ENCODE results near the gene PGLYRP4.

PGLYRP4 gene

GRCh38 chr1:153339802-153340201, 8.8 kb downstream of the PGLYRP4 start:
- Histone ChIP-seq H3K4me3 (replicated peaks; ENCODE audit: low read depth, low read length) (no peak overlapping the region), H3K27me3 (replicated peaks; ENCODE audit: control insufficient read depth, insufficient read depth, low read length) (no peaks in the 10 kb centered on the region), H3K36me3 (ENCODE audit: control insufficient read depth, insufficient read depth, low read length) (no peaks in the 10 kb centered on the region; the same call in 1 of the 2 replicates)
- no peak for DNase-seq (ENCODE audit: extremely low read depth, insufficient read length)
- TF ChIP-seq, protein P1, sequence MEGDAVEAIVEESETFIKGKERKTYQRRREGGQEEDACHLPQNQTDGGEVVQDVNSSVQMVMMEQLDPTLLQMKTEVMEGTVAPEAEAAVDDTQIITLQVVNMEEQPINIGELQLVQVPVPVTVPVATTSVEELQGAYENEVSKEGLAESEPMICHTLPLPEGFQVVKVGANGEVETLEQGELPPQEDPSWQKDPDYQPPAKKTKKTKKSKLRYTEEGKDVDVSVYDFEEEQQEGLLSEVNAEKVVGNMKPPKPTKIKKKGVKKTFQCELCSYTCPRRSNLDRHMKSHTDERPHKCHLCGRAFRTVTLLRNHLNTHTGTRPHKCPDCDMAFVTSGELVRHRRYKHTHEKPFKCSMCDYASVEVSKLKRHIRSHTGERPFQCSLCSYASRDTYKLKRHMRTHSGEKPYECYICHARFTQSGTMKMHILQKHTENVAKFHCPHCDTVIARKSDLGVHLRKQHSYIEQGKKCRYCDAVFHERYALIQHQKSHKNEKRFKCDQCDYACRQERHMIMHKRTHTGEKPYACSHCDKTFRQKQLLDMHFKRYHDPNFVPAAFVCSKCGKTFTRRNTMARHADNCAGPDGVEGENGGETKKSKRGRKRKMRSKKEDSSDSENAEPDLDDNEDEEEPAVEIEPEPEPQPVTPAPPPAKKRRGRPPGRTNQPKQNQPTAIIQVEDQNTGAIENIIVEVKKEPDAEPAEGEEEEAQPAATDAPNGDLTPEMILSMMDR (IDR thresholded peaks at IDR 0.05; ENCODE audit: insufficient read depth, low read length, poor library complexity, severe bottlenecking): no peak

GRCh38 chr1:153337980-153338853, 10.4 kb downstream of the PGLYRP4 start:
- H3K4me3 ChIP-seq (replicated peaks; ENCODE audit: low read depth, low read length): no peak overlapping the region
- TF ChIP-seq, protein P1 (IDR thresholded peaks at IDR 0.05; ENCODE audit: insufficient read depth, low read length, poor library complexity, severe bottlenecking): no peak
- DNase-seq (ENCODE audit: extremely low read depth, insufficient read length): no peak
- H3K27me3 ChIP-seq (replicated peaks; ENCODE audit: control insufficient read depth, insufficient read depth, low read length): no peaks in the 10 kb centered on the region
- H3K36me3 ChIP-seq (ENCODE audit: control insufficient read depth, insufficient read depth, low read length): no peaks in the 10 kb centered on the region; the same call in 1 of the 2 replicates

DNA sequence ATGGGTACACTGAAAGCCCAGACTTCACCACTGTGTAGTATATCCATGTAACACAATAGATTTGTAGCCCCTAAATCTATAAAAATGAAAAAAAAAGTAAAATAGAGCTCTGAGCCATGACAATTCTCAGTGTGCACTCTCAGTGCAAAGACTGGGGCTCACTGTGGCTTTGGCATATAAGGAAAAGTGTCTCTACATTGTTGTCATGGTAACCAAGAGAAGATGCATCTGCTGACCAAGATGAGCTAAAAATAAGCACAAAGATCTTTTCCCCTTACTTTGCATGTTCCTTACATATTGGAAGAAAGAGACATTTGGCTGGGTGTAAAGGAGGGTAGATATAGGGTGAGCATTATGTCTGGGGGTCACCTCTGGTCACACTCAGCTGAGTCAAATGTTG, 12.0 kb downstream of the PGLYRP4 start:
- H3K4me3 ChIP-seq (replicated peaks; ENCODE audit: low read depth, low read length): no peak overlapping the region
- TF ChIP-seq, protein P1 (IDR thresholded peaks at IDR 0.05; ENCODE audit: insufficient read depth, low read length, poor library complexity, severe bottlenecking): no peak
- no peak for DNase-seq (ENCODE audit: extremely low read depth, insufficient read length)
- H3K36me3 ChIP-seq (ENCODE audit: control insufficient read depth, insufficient read depth, low read length): no peaks in the 10 kb centered on the region; the same call in 1 of the 2 replicates
- H3K27me3 ChIP-seq (replicated peaks; ENCODE audit: control insufficient read depth, insufficient read depth, low read length): no peaks in the 10 kb centered on the region

DNA sequence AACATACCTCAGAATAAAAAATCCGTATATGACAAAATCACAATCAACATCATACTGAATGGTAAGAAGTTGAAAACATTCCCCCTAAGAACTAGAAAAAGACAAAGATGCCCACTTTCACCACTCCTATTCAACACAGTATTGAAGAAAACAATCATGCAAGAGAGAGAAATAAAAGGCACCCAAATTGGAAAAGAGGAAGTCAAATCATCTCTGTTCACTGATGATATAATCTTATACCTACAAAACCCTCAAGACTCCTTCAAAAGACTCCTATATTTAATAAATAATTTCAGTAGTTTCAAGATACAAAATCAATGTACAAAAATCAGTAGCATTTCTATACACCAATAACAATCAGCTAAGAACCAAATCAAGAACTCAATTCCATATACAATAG, 14.7 kb downstream of the PGLYRP4 start:
- TF ChIP-seq, protein P1 (IDR thresholded peaks at IDR 0.05; ENCODE audit: insufficient read depth, low read length, poor library complexity, severe bottlenecking): no peak
- no peaks in the 10 kb centered on the region for H3K27me3 ChIP-seq (replicated peaks; ENCODE audit: control insufficient read depth, insufficient read depth, low read length)
- no peak overlapping the region for H3K4me3 ChIP-seq (replicated peaks; ENCODE audit: low read depth, low read length)
- DNase-seq (ENCODE audit: extremely low read depth, insufficient read length): no peak
- H3K36me3 ChIP-seq (ENCODE audit: control insufficient read depth, insufficient read depth, low read length): no peaks in the 10 kb centered on the region; the same call in 1 of the 2 replicates

- TF ChIP-seq, protein P1 (IDR thresholded peaks at IDR 0.05; ENCODE audit: insufficient read depth, low read length, poor library complexity, severe bottlenecking): no peak
- H3K4me3 ChIP-seq (replicated peaks; ENCODE audit: low read depth, low read length): no peak overlapping the region
- H3K36me3 ChIP-seq (ENCODE audit: control insufficient read depth, insufficient read depth, low read length): no peaks in the 10 kb centered on the region
- DNase-seq (ENCODE audit: extremely low read depth, insufficient read length): no peak
- no peaks in the 10 kb centered on the region for H3K27me3 ChIP-seq (replicated peaks; ENCODE audit: control insufficient read depth, insufficient read depth, low read length)
Measured at GRCh38 chr1:153324912-153325311, 23.7 kb downstream of the PGLYRP4 start.

All from GM06990 (cell line).